Neural progenitor cell (in vitro differentiated cells): ENCODE measurements around the gene ARSB. TPM values are rescaled to one million over a fixed set of nuclear protein-coding genes. Genes with fewer than 3 reads are reported as not detected.

Source experiments
- DNase-seq: peaks from one replicate; pipeline ENCODE4 v3.0.0-alpha.2; 2016; ENCODE audit warnings: low spot score
- H2AFZ ChIP-seq: fragments of 200-600 bp; sonication (generic); replicated peaks from 2 replicates; pipeline ENCODE4 v1.6.1; 2016; ENCODE audit warnings: antibody characterized with exemption
- H3F3A ChIP-seq: fragments of 200-600 bp; sonication (generic); 2 replicates; pipeline ENCODE4 v1.6.1; 2016; ENCODE audit warnings: antibody characterized with exemption, low read depth
- H3K27ac ChIP-seq: fragments of 200-600 bp; sonication (generic); 2 replicates; pipeline ENCODE4 v1.5.1; 2016; ENCODE audit warnings: mild to moderate bottlenecking
- H3K27me3 ChIP-seq: fragments of 200-600 bp; sonication (generic); 2 replicates; pipeline ENCODE4 v1.6.1; 2016; ENCODE audit warnings: mild to moderate bottlenecking, moderate library complexity
- H3K36me3 ChIP-seq: fragments of 200-600 bp; sonication (generic); 2 replicates; pipeline ENCODE4 v1.5.1; 2016
- H3K4me1 ChIP-seq: fragments of 200-600 bp; sonication (generic); 2 replicates; pipeline ENCODE4 v1.6.1; 2016; ENCODE audit warnings: mixed run types
- H3K4me2 ChIP-seq: fragments of 200-600 bp; sonication (generic); 2 replicates; pipeline ENCODE4 v1.6.1; 2016
- H3K4me3 ChIP-seq: fragments of 200-600 bp; sonication (generic); 2 replicates; pipeline ENCODE4 v1.5.1; 2016
- H3K79me2 ChIP-seq: fragments of 200-600 bp; sonication (generic); 2 replicates; pipeline ENCODE4 v1.6.1; 2016; ENCODE audit warnings: low read depth
- H3K9ac ChIP-seq: fragments of 200-600 bp; sonication (generic); 2 replicates; pipeline ENCODE4 v1.6.1; 2016
- H3K9me3 ChIP-seq: fragments of 200-600 bp; sonication (generic); 2 replicates; pipeline ENCODE4 v1.5.1; 2016; ENCODE audit warnings: low read depth
- H4K20me1 ChIP-seq: fragments of 200-600 bp; sonication (generic); 2 replicates; pipeline ENCODE4 v1.6.1; 2016; ENCODE audit warnings: low read depth
- H3K27ac Mint-ChIP-seq: 3 replicates; pipeline ENCODE4 v1.8.0; 2021; ENCODE audit warnings: mixed read lengths
- H3K27me3 Mint-ChIP-seq: 2 replicates; pipeline ENCODE4 v1.8.0; 2022; ENCODE audit warnings: low read depth, mild to moderate bottlenecking, inconsistent platforms, moderate library complexity, mixed read lengths; ENCODE audit not compliant: insufficient read depth
- H3K36me3 Mint-ChIP-seq: 3 replicates; pipeline ENCODE4 v1.8.0; 2021; ENCODE audit warnings: mixed read lengths
- H3K4me1 Mint-ChIP-seq: 3 replicates; pipeline ENCODE4 v1.8.0; 2021; ENCODE audit warnings: mixed read lengths
- H3K4me3 Mint-ChIP-seq: 3 replicates; pipeline ENCODE4 v1.8.0; 2021; ENCODE audit warnings: mild to moderate bottlenecking, moderate library complexity, mixed read lengths
- H3K9me3 Mint-ChIP-seq: 3 replicates; pipeline ENCODE4 v1.8.0; 2020; ENCODE audit warnings: mixed read lengths
- CTCF ChIP-seq: fragments of 200-600 bp; sonication (generic); IDR thresholded peaks from 2 replicates; pipeline ENCODE4 v1.5.1; 2017; ENCODE audit warnings: antibody characterized with exemption, mild to moderate bottlenecking
- EZH2 ChIP-seq: fragments of 200-600 bp; sonication (generic); IDR thresholded peaks from 2 replicates; pipeline ENCODE4 v1.6.1; 2017; ENCODE audit warnings: antibody characterized with exemption, mild to moderate bottlenecking, moderate library complexity
- EZH2phosphoT487 ChIP-seq: fragments of 200-600 bp; sonication (generic); IDR thresholded peaks from 2 replicates; pipeline ENCODE4 v1.6.1; 2017; ENCODE audit warnings: antibody characterized with exemption
- total RNA-seq: library from RNA; depleted of rRNA; stranded (reverse); fragments of >200 nt; gene quantifications from 2 replicates; pipeline ENCODE4 v1.2.3, GENCODE V29; 2015; ENCODE audit warnings: low replicate concordance

ARSB gene
- total RNA-seq, 1 donor from 2014 or later: 15.3 TPM

GRCh38 chr5:78738693-78739300, 246.3 kb downstream of the ARSB start:
- H3K4me1 Mint-ChIP-seq: peaks cover 10% of the 10 kb centered on the region
- Histone ChIP-seq H3K9me3 (no peaks in the 10 kb centered on the region), H3K9ac (no peak overlapping the region), H3K36me3 (no peaks in the 10 kb centered on the region), H2AFZ (no peak overlapping the region), H3K27ac (no peak overlapping the region), H3F3A (no peaks in the 10 kb centered on the region), H4K20me1 (no peaks in the 10 kb centered on the region), H3K27me3 (no peaks in the 10 kb centered on the region), H3K79me2 (no peaks in the 10 kb centered on the region), H3K4me1 (peaks cover 7% of the 10 kb centered on the region), H3K4me3 (no peak overlapping the region), H3K4me2 (no peak overlapping the region)
- no peak overlapping the region for H3K4me3 Mint-ChIP-seq
- TF ChIP-seq CTCF: no peak
- no peak for TF ChIP-seq EZH2phosphoT487
- no peak for TF ChIP-seq EZH2
- peaks cover 2% of the 10 kb centered on the region for H3K27me3 Mint-ChIP-seq
- H3K27ac Mint-ChIP-seq: no peak overlapping the region
- no peaks in the 10 kb centered on the region for H3K36me3 Mint-ChIP-seq
- H3K9me3 Mint-ChIP-seq: peaks cover 8% of the 10 kb centered on the region
- DNase-seq: no peak

GRCh38 chr5:78738104-78738503, 247.0 kb downstream of the ARSB start:
- peaks cover 7% of the 10 kb centered on the region for H3K4me1 ChIP-seq
- DNase-seq: no peak
- no peak overlapping the region for H3K27ac Mint-ChIP-seq

GRCh38 chr5:78735834-78736463, 249.2 kb downstream of the ARSB start:
- H3K27ac Mint-ChIP-seq: no peak overlapping the region
- H3K4me3 Mint-ChIP-seq: no peak overlapping the region
- Histone ChIP-seq H3K4me1 (peaks cover 13% of the 10 kb centered on the region), H3K79me2 (no peaks in the 10 kb centered on the region), H3K36me3 (no peaks in the 10 kb centered on the region), H3K27me3 (no peaks in the 10 kb centered on the region), H3K27ac (no peak overlapping the region), H3K4me2 (no peak overlapping the region), H3K9ac (no peak overlapping the region), H2AFZ (no peak overlapping the region), H4K20me1 (no peaks in the 10 kb centered on the region), H3K9me3 (no peaks in the 10 kb centered on the region), H3F3A (no peaks in the 10 kb centered on the region), H3K4me3 (no peak overlapping the region)
- H3K36me3 Mint-ChIP-seq: no peaks in the 10 kb centered on the region
- H3K27me3 Mint-ChIP-seq: peaks cover 2% of the 10 kb centered on the region
- DNase-seq: no peak
- peaks cover 16% of the 10 kb centered on the region for H3K4me1 Mint-ChIP-seq
- no peak for TF ChIP-seq CTCF
- no peak for TF ChIP-seq EZH2phosphoT487
- no peak for TF ChIP-seq EZH2
- peaks cover 8% of the 10 kb centered on the region for H3K9me3 Mint-ChIP-seq

More at GRCh38 chr5:78738104-78738503, 247.0 kb downstream of the ARSB start:
- Histone ChIP-seq H3K27ac (no peak overlapping the region), H3K9me3 (no peaks in the 10 kb centered on the region), H3K4me3 (no peak overlapping the region), H2AFZ (no peak overlapping the region), H3K36me3 (no peaks in the 10 kb centered on the region), H3K9ac (no peak overlapping the region), H4K20me1 (no peaks in the 10 kb centered on the region), H3K4me2 (no peak overlapping the region), H3F3A (no peaks in the 10 kb centered on the region), H3K79me2 (no peaks in the 10 kb centered on the region), H3K27me3 (no peaks in the 10 kb centered on the region)
- Mint-ChIP-seq H3K4me1 (peaks cover 4% of the 10 kb centered on the region), H3K27me3 (peaks cover 2% of the 10 kb centered on the region), H3K9me3 (peaks cover 8% of the 10 kb centered on the region), H3K4me3 (no peak overlapping the region), H3K36me3 (no peaks in the 10 kb centered on the region)
- TF ChIP-seq EZH2: no peak
- TF ChIP-seq CTCF: no peak
- TF ChIP-seq EZH2phosphoT487: no peak
